Astrocyte of the spinal cord (primary cell): ENCODE measurements around the gene RAB35.
"Not testable (repeated sequence)": the region's sequence is repeated elsewhere in the genome, so short reads cannot be mapped to it uniquely, and the experiment has no call there.

Experiments used
- DNase-seq: peaks from one replicate; pipeline ENCODE4 v3.0.0; 2011; ENCODE audit warnings: low read depth, low spot score
- H3K4me3 ChIP-seq: 2 replicates; pipeline ENCODE4 v1.5.1; 2011; ENCODE audit warnings: low read depth, mild to moderate bottlenecking, low read length, moderate library complexity
- in situ Hi-C: cut with HindIII; loops from 2 replicates; pipeline ENCODE4 v1.10.0; 2017; ENCODE audit warnings: low sequenced_read_pairs
- TF ChIP-seq, protein P1 (sequence below): IDR thresholded peaks from 2 replicates; pipeline ENCODE4 v1.5.1; 2012; ENCODE audit warnings: low read depth, mild to moderate bottlenecking, low read length, inconsistent platforms

RAB35 gene

DNA sequence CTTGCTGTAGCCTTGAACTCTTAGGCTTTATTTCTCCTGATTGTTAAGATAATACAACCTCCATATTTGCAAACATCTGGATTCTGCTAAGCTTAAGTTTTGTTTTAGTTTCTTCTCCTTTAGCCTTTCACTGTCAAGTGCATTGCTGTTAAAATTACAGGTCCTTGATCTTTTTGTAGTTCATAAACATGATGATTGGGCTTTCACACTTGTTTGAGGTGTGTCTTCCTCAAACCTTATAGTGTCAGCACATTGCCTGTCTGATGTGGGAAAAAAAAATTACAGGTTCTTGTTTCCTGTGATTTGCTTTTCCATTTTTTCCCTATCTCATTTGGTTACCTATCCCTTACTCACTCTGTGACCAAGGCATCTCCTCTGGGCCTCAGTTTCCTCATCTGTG, 68.3 kb downstream of the RAB35 start:
- DNase-seq: no peak
- in situ Hi-C loops: no loop called here
- no peak overlapping the region for H3K4me3 ChIP-seq
- TF ChIP-seq, protein P1, sequence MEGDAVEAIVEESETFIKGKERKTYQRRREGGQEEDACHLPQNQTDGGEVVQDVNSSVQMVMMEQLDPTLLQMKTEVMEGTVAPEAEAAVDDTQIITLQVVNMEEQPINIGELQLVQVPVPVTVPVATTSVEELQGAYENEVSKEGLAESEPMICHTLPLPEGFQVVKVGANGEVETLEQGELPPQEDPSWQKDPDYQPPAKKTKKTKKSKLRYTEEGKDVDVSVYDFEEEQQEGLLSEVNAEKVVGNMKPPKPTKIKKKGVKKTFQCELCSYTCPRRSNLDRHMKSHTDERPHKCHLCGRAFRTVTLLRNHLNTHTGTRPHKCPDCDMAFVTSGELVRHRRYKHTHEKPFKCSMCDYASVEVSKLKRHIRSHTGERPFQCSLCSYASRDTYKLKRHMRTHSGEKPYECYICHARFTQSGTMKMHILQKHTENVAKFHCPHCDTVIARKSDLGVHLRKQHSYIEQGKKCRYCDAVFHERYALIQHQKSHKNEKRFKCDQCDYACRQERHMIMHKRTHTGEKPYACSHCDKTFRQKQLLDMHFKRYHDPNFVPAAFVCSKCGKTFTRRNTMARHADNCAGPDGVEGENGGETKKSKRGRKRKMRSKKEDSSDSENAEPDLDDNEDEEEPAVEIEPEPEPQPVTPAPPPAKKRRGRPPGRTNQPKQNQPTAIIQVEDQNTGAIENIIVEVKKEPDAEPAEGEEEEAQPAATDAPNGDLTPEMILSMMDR: no peak

DNA sequence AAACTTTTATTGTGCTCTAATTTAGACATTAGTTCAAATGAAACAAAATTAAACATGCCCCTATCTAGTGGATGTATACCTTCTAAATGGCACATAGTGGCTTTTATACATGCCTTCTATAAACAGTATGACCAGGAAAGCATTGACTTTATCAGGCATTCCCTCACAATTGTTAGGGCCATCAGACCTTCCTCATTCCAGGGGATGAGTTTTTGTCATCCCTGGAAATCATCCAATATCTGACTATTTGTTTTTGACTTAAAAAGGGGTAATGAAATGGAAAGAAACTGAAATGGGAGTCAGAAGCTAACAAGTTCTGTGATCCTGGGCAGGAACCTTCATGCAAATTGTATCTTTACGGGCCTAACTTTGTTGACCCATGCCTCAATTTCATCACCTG, 69.5 kb downstream of the RAB35 start:
- in situ Hi-C loops: no loop called here
- TF ChIP-seq, protein P1: no peak
- DNase-seq: no peak
- H3K4me3 ChIP-seq: no peak overlapping the region

- DNase-seq, in situ Hi-C loops, H3K4me3 ChIP-seq: not testable (repeated sequence)
Measured at GRCh38 chr12:120045367-120045766, 71.2 kb downstream of the RAB35 start.
